HCT116 (cell line): ENCODE results near the gene GRAP. TPM values are rescaled to one million over a fixed set of nuclear protein-coding genes. Genes with fewer than 3 reads are reported as not detected.
"Not testable (repeated sequence)": the region's sequence is repeated elsewhere in the genome, so short reads cannot be mapped to it uniquely, and the experiment has no call there.

Source experiments
- ATAC-seq: fragments of 200-7000 bp; cut with Tn5 transposase; 2 replicates; pipeline ENCODE4 v1.9.1; 2020; ENCODE audit warnings: mild to moderate bottlenecking, moderate library complexity
- BruUV-seq: library from RNA; stranded (reverse); fragments of 400-500 nt; replicated peaks from 2 replicates; lab custom pipeline; 2021; lab: Mats Ljungman, UMichigan
- CTCF ChIA-PET: fragments of 300-600 bp; sonication (Branson Sonifier 250); formaldehyde crosslinking; loops from one replicate; lab custom pipeline; 2021; ENCODE audit warnings: antibody characterized with exemption; lab: Charles Lee
- POLR2A ChIA-PET: fragments of 300-600, 350-600 bp; sonication (Branson Sonifier 250); formaldehyde crosslinking; loops from one replicate; lab custom pipeline; 2021; ENCODE audit warnings: antibody characterized with exemption; lab: Charles Lee
- RAD21 ChIA-PET, 2 experiments: fragments of 300-600 bp; sonication (Branson Sonifier 250); formaldehyde crosslinking; loops; one replicate each; lab custom pipeline; 2023; ENCODE audit warnings: low total read pairs in 2 of 2; ENCODE audit not compliant: uncharacterized antibody in 2 of 2, unreplicated experiment in 2 of 2, low non-redundant PET in 1 of 2; lab: Charles Lee
- DNase-seq: peaks from one replicate; pipeline ENCODE4 v3.0.0-alpha.2; 2010; ENCODE audit warnings: low read depth, low spot score
- H2AFZ ChIP-seq: fragments of 200-600 bp; shearing (Covaris generic), sonication (generic); 2 replicates; pipeline ENCODE4 v1.6.1; 2017; ENCODE audit warnings: low read depth, mixed run types, mixed read lengths, antibody characterized with exemption, low read length; ENCODE audit not compliant: poor library complexity, severe bottlenecking
- H3K27ac ChIP-seq: 2 replicates; pipeline ENCODE4 v1.5.1; 2012; ENCODE audit warnings: low read depth, low read length
- H3K27me3 ChIP-seq: fragments of 200-600 bp; sonication (generic); 2 replicates; pipeline ENCODE4 v1.6.1; 2016; ENCODE audit warnings: mixed run types, low read length, mixed read lengths; ENCODE audit not compliant: insufficient read depth
- H3K36me3 ChIP-seq, 2 experiments: fragments of 200-500 bp in 1 of 2; fragments of 200-600 bp in 1 of 2; sonication (Bioruptor generic) in 1 of 2; sonication (generic) in 1 of 2; 2 replicates each; pipeline versions ENCODE4 v1.5.1 to v1.6.1; 2014 to 2016; ENCODE audit warnings: low read length in 2 of 2, inconsistent platforms in 1 of 2, mixed read lengths in 1 of 2, mixed run types in 1 of 2; ENCODE audit not compliant: insufficient read depth in 2 of 2, control insufficient read depth in 1 of 2
- H3K4me1 ChIP-seq, 2 experiments: fragments of 200-600 bp in 1 of 2; sonication (generic) in 1 of 2; 2 replicates each; pipeline versions ENCODE4 v1.5.1 to v1.6.1; 2012 to 2017; ENCODE audit warnings: low read length in 2 of 2, inconsistent platforms in 1 of 2, mild to moderate bottlenecking in 1 of 2, mixed read lengths in 1 of 2, mixed run types in 1 of 2, moderate library complexity in 1 of 2; ENCODE audit not compliant: insufficient read depth in 2 of 2, control insufficient read depth in 1 of 2
- H3K4me2 ChIP-seq: fragments of 200-600 bp; sonication (generic); 2 replicates; pipeline ENCODE4 v1.6.1; 2017; ENCODE audit warnings: mixed run types, low read length, mixed read lengths
- H3K4me3 ChIP-seq, 2 experiments: fragments of 200-600 bp in 1 of 2; sonication (generic) in 1 of 2; replicated peaks in 1 of 2; 2 replicates each; pipeline ENCODE4 v1.5.1; 2011 to 2016; ENCODE audit warnings: low read length in 2 of 2, control low read depth in 1 of 2, low read depth in 1 of 2, mild to moderate bottlenecking in 1 of 2, mixed read lengths in 1 of 2, mixed run types in 1 of 2
- H3K79me2 ChIP-seq: fragments of 200-600 bp; sonication (generic); 2 replicates; pipeline ENCODE4 v1.6.1; 2017; ENCODE audit warnings: mild to moderate bottlenecking, mixed run types, low read length, moderate library complexity, mixed read lengths; ENCODE audit not compliant: insufficient read depth
- H3K9ac ChIP-seq: fragments of 200-600 bp; sonication (generic); 2 replicates; pipeline ENCODE4 v1.6.1; 2016; ENCODE audit warnings: low read length, mixed read lengths
- H3K9me2 ChIP-seq: fragments of 200-600 bp; sonication (generic), shearing (Covaris generic); 2 replicates; pipeline ENCODE4 v1.6.1; 2017; ENCODE audit warnings: mixed run types, mild to moderate bottlenecking, moderate library complexity; ENCODE audit not compliant: insufficient read depth
- H3K9me3 ChIP-seq, 2 experiments: fragments of 200-500 bp in 1 of 2; fragments of 200-600 bp in 1 of 2; sonication (Bioruptor generic) in 1 of 2; sonication (generic) in 1 of 2; 2 replicates each; pipeline ENCODE4 v1.6.1; 2014 to 2017; ENCODE audit warnings: low read length in 2 of 2, mixed read lengths in 2 of 2, inconsistent platforms in 1 of 2, low read depth in 1 of 2, mild to moderate bottlenecking in 1 of 2, mixed run types in 1 of 2, moderate library complexity in 1 of 2; ENCODE audit not compliant: control insufficient read depth in 1 of 2, insufficient read depth in 1 of 2
- H4K20me1 ChIP-seq: fragments of 200-600 bp; sonication (generic), shearing (Covaris generic); 2 replicates; pipeline ENCODE4 v1.6.1; 2017; ENCODE audit warnings: mixed run types, mild to moderate bottlenecking, moderate library complexity; ENCODE audit not compliant: insufficient read depth
- intact Hi-C: fragments of 100-400 bp; cut with micrococcal nuclease; formaldehyde crosslinking; loops from 2 replicates; pipeline ENCODE4 v1.10.0; 2022
- total RNA-seq: library from RNA; stranded (reverse); gene quantifications from one replicate; pipeline ENCODE4 v1.2.1, GENCODE V29; 2021; ENCODE audit not compliant: unreplicated experiment

Gene GRAP
- total RNA-seq, 1 experiment from 2014 or later = 0.27 TPM

DNA sequence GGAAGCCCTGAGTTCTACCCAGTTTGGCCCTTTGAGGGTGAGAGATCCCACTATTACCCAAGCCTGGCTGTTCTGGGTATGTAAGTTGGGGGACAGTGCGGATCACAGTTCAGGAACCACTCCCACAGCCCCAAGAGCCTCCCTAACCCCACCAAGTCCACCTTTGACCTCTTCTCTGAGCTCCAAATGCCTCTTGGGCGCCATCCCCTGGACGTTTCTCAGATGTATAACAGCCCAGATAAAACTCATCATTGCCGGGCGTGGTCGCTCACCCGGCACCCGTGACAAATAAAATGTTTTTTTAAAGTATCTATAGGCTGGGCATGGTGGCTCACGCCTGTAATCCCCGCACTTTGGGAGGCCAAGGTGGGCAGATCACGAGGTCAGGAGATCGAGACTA, 8.7 kb upstream of the GRAP start:
- H3K27me3 ChIP-seq, POLR2A ChIA-PET, H3K4me1 ChIP-seq, BruUV-seq, H3K36me3 ChIP-seq, H2AFZ ChIP-seq, RAD21 ChIA-PET, H3K9ac ChIP-seq, H3K9me3 ChIP-seq, intact Hi-C loops, H3K79me2 ChIP-seq, H3K4me2 ChIP-seq, H3K4me3 ChIP-seq, H3K9me2 ChIP-seq, H4K20me1 ChIP-seq, H3K27ac ChIP-seq, DNase-seq, CTCF ChIA-PET: not testable (repeated sequence)
- ATAC-seq = peak; percentile 89

DNA sequence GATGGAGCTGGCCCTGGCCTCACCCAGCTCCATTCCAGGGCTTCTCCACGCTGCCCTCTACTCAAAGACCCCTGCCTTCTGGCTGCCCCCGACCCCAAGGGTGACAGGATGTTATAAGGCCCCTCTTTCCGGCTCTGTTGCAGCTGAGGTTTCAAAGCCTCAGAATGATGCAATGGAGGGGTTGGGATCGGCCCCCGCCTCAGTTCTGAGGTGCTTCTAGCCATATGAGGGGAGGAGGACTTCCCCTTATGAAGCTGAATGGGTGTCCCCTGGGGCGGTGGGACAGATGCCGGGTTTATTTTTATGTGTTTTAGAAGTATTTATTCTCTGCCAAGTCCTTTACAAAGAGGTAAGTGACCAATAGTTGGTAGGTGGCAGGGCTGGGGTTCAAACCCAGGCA, 2.1 kb upstream of the GRAP start:
- BruUV-seq, ATAC-seq: not testable (repeated sequence)

DNA sequence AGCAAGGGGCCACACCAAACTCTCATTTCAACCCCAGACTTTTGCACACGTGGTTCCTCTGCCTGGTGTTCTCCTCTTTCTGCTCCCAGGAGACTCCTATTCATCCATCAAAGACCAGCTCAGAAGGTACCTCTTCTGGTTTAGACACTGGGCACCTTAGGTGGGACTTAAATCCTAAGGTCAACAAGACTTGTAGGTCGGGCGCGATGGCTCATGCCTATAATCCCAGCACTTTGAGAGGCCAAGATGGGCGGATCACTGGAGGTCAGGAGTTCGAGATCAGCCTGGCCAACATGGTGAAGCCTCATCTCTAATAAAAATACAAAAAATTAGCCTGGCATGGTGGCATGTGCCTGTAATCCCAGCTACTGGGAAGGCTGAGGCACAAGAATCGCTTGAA, 753 bp upstream of the GRAP start:
- H4K20me1 ChIP-seq, RAD21 ChIA-PET, H3K79me2 ChIP-seq, H3K4me3 ChIP-seq, POLR2A ChIA-PET, H3K27me3 ChIP-seq, H3K36me3 ChIP-seq, H3K4me2 ChIP-seq, H3K9me2 ChIP-seq, ATAC-seq, H3K27ac ChIP-seq, H3K9ac ChIP-seq, H2AFZ ChIP-seq, H3K9me3 ChIP-seq, H3K4me1 ChIP-seq, DNase-seq, intact Hi-C loops, CTCF ChIA-PET, BruUV-seq: not testable (repeated sequence)

More for the DNA sequence above, 2.1 kb upstream of the GRAP start:
- DNase-seq, H3K4me1 ChIP-seq, CTCF ChIA-PET, H3K9me2 ChIP-seq, H3K9ac ChIP-seq, H3K27ac ChIP-seq, H3K36me3 ChIP-seq, H4K20me1 ChIP-seq, intact Hi-C loops, H3K4me2 ChIP-seq, H3K27me3 ChIP-seq, H3K79me2 ChIP-seq, H2AFZ ChIP-seq, POLR2A ChIA-PET, H3K9me3 ChIP-seq, H3K4me3 ChIP-seq, RAD21 ChIA-PET: not testable (repeated sequence)

DNA sequence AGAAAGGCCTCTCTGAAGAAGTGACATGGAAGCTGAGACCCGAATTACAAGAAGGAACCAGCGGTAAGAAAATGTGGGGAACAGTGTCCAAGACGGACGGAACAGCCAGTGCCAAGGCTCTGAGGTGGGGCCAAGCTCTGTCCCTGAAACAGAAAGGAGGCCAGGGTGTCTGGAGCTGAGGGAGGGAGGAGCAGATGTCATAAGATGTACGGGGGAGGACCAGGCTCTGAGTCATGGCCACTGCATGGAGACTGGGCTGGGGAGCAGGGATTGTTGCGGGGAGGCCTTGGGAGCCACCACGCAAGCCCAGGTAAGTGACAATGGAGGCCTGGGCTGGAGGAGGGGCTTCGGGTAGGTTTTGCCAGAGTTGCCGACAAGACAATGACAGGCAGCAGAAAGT, 2.1 kb downstream of the GRAP start:
- intact Hi-C loops, POLR2A ChIA-PET, BruUV-seq: not testable (repeated sequence)

DNA sequence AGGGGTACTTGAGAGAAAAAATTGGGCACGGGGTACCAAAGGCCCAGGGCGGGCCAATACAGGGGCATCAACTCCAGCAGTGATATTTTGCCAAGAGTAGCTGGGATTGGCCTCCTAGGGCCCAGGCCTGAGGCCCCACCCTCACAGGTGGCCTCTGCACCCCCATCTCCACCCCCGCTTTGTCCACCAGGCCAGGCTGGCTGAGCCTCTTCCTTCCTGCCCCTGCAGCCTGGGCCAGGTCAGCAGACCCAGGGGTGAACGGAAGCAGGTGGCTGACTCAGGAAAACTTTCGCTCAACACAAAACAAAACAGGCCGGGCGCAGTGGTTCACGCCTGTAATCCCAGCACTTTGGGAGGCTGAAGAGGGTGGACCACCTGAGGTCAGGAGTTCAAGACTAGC, 3.7 kb downstream of the GRAP start:
- H3K27me3 ChIP-seq, H3K9me2 ChIP-seq, H3K4me2 ChIP-seq, DNase-seq, ATAC-seq, H3K79me2 ChIP-seq, H3K36me3 ChIP-seq, H3K4me1 ChIP-seq, H2AFZ ChIP-seq, H3K9ac ChIP-seq, BruUV-seq, CTCF ChIA-PET, H3K27ac ChIP-seq, intact Hi-C loops, RAD21 ChIA-PET, H4K20me1 ChIP-seq, H3K4me3 ChIP-seq, POLR2A ChIA-PET, H3K9me3 ChIP-seq: not testable (repeated sequence)

More for the DNA sequence above, 2.1 kb downstream of the GRAP start:
- H3K4me2 ChIP-seq, H3K27ac ChIP-seq, H3K9me3 ChIP-seq, ATAC-seq, H3K27me3 ChIP-seq, H3K9me2 ChIP-seq, DNase-seq, H3K36me3 ChIP-seq, H2AFZ ChIP-seq, H3K9ac ChIP-seq, H4K20me1 ChIP-seq, H3K4me1 ChIP-seq, H3K4me3 ChIP-seq, CTCF ChIA-PET, RAD21 ChIA-PET, H3K79me2 ChIP-seq: not testable (repeated sequence)
